Omental fat pad (tissue), 4 donors: ENCODE results near the gene CCNDBP1. TPM values are rescaled to one million over a fixed set of nuclear protein-coding genes. Genes with fewer than 3 reads are reported as not detected.
"Not testable (repeated sequence)": the region's sequence is repeated elsewhere in the genome, so short reads cannot be mapped to it uniquely, and the experiment has no call there.

Experiments
- ATAC-seq: fragments of 150-250 bp; one replicate; pipeline ENCODE4 v1.9.1; 2016; ENCODE audit warnings: mild to moderate bottlenecking, moderate library complexity; ENCODE audit not compliant: low FRiP score
- DNase-seq: peaks from one replicate; pipeline ENCODE4 v3.0.0-alpha.2; 2019; ENCODE audit warnings: low spot score
- CTCF ChIP-seq, 3 donors: fragments of 450-650 bp; IDR thresholded peaks; one replicate each; pipeline ENCODE4 v1.5.1; 2016 to 2017; ENCODE audit warnings: antibody characterized with exemption in 3 of 3, mild to moderate bottlenecking in 3 of 3, moderate library complexity in 2 of 3
- total RNA-seq, 4 donors: library from RNA; depleted of rRNA; stranded (reverse); fragments of >200 nt; gene quantifications; one replicate each; pipeline ENCODE4 v1.1.0, GENCODE V29; 2016

Gene CCNDBP1
- total RNA-seq, 4 donors from 2014 or later = 70.0 to 126 (median 78.3) TPM

GRCh38 chr15:43196760-43197548 lies 11.8 kb downstream of the CCNDBP1 start:
- no peak for DNase-seq
- no peak for TF ChIP-seq CTCF (IDR thresholded peaks at IDR 0.05)
- ATAC-seq = no peak

GRCh38 chr15:43197773-43198172 lies 12.6 kb downstream of the CCNDBP1 start:
- DNase-seq, ATAC-seq: not testable (repeated sequence)

GRCh38 chr15:43198556-43198955 lies 13.4 kb downstream of the CCNDBP1 start:
- ATAC-seq, DNase-seq: not testable (repeated sequence)

- no peak for TF ChIP-seq CTCF (IDR thresholded peaks at IDR 0.05)
- DNase-seq = no peak
- no peak for ATAC-seq
Observed at GRCh38 chr15:43198992-43199391, 13.8 kb downstream of the CCNDBP1 start.

GRCh38 chr15:43199945-43200488 lies 14.8 kb downstream of the CCNDBP1 start:
- ATAC-seq (no peak), DNase-seq (no peak)
- TF ChIP-seq CTCF (IDR thresholded peaks at IDR 0.05) = no peak

GRCh38 chr15:43204016-43204901 lies 19.1 kb downstream of the CCNDBP1 start:
- no peak for TF ChIP-seq CTCF (IDR thresholded peaks at IDR 0.05)
- DNase-seq (no peak), ATAC-seq (peak; percentile 68)

GRCh38 chr15:43206054-43206453 lies 20.9 kb downstream of the CCNDBP1 start:
- ATAC-seq = no peak
- DNase-seq = no peak

More at GRCh38 chr15:43206054-43206453, 20.9 kb downstream of the CCNDBP1 start:
- TF ChIP-seq CTCF (IDR thresholded peaks at IDR 0.05) = no peak
